HEK293 (cell line): ENCODE measurements around the gene DPF3.

ENCODE experiments used
- HOXA7 ChIP-seq: sonication (generic); formaldehyde crosslinking; IDR thresholded peaks from 2 replicates; pipeline ENCODE4 v1.8.1; 2022; ENCODE audit warnings: missing genetic modification reagents, borderline replicate concordance
- IKZF3 ChIP-seq: fragments of 450-650 bp; IDR thresholded peaks from 2 replicates; pipeline ENCODE4 v1.5.0; 2018; ENCODE audit warnings: missing biosample characterization, mild to moderate bottlenecking, missing genetic modification characterization, moderate library complexity
- SP7 ChIP-seq: fragments of 450-650 bp; formaldehyde crosslinking; IDR thresholded peaks from 2 replicates; pipeline ENCODE4 v1.5.1; 2016; ENCODE audit warnings: missing biosample characterization, missing genetic modification characterization
- ZNF239 ChIP-seq: fragments of 450-650 bp; formaldehyde crosslinking; IDR thresholded peaks from 2 replicates; pipeline ENCODE4 v1.5.1; 2016; ENCODE audit warnings: missing biosample characterization, missing genetic modification characterization
- TF ChIP-seq, protein P1 (sequence below): fragments of 450-650 bp; formaldehyde crosslinking; IDR thresholded peaks from 2 replicates; pipeline ENCODE4 v1.5.1; 2016; ENCODE audit warnings: missing biosample characterization, missing genetic modification characterization

DNA sequence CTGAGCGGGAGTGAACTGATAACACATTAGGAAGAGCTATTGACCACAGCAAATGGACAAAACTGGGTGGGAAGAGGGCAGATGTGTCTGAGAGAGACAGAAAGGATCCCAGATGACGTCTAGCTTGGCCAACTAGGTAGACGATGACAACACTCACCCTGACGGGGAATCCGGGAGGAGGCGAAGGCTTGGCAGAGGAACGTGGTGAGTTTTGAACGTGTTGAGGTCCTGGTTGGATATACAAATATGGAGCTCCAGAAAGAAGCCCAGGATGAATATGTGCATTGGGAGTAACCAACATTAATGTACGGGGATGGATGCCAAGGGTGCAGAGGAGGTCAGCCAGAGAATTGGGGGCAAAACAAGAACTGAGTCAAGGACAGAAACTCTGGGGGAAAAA, 60.7 kb downstream of the DPF3 start:
- TF ChIP-seq, protein P1, sequence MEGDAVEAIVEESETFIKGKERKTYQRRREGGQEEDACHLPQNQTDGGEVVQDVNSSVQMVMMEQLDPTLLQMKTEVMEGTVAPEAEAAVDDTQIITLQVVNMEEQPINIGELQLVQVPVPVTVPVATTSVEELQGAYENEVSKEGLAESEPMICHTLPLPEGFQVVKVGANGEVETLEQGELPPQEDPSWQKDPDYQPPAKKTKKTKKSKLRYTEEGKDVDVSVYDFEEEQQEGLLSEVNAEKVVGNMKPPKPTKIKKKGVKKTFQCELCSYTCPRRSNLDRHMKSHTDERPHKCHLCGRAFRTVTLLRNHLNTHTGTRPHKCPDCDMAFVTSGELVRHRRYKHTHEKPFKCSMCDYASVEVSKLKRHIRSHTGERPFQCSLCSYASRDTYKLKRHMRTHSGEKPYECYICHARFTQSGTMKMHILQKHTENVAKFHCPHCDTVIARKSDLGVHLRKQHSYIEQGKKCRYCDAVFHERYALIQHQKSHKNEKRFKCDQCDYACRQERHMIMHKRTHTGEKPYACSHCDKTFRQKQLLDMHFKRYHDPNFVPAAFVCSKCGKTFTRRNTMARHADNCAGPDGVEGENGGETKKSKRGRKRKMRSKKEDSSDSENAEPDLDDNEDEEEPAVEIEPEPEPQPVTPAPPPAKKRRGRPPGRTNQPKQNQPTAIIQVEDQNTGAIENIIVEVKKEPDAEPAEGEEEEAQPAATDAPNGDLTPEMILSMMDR (tag by site-specific recombination), result no peak
- no peak for TF ChIP-seq HOXA7
- no peak for TF ChIP-seq SP7 (tag by site-specific recombination)
- TF ChIP-seq IKZF3 (tag by site-specific recombination), result no peak
- TF ChIP-seq ZNF239 (tag by site-specific recombination), result no peak
